Measurements from ENCODE around the gene GSTM1. TPM values are rescaled to one million over a fixed set of nuclear protein-coding genes. Genes with fewer than 3 reads are reported as not detected.
A peak's percentile ranks its signal among the peaks of the same experiment; 100 is the strongest.

Gene GSTM1
- total RNA-seq, 2 experiments from 2014 or later = not detected

DNA sequence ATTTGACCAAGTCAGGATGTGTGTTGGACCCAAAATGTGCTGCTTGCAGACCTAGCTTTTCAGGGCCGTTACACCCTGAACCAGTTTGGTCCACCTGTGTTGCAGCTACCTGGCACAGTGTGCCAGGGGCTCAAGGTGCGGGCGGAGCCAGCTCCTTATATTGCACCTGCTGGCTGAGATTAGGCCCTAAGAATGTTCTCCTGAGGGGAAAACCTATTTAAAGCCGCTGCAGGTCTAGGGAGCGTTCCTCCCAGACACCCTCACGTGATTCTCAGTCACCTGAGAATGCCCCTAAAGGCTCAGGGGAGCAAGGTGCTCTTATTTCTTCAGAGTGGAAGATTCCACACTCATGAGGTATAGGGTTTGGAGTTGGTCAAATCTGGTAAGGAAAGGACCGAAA is 41.3 kb downstream of the GSTM1 start:
- Mint-ChIP-seq H3K27me3 (peaks cover 36% of the 10 kb centered on the region), H3K9me3 (ENCODE audit: low read depth) (no peaks in the 10 kb centered on the region), H3K4me3 (no peak overlapping the region), H3K36me3 (no peaks in the 10 kb centered on the region), H3K4me1 (no peaks in the 10 kb centered on the region), H3K27ac (no peak overlapping the region)
- DNase-seq (no peak), ATAC-seq (no peak)
- CTCF ChIA-PET = no interaction called here

DNA sequence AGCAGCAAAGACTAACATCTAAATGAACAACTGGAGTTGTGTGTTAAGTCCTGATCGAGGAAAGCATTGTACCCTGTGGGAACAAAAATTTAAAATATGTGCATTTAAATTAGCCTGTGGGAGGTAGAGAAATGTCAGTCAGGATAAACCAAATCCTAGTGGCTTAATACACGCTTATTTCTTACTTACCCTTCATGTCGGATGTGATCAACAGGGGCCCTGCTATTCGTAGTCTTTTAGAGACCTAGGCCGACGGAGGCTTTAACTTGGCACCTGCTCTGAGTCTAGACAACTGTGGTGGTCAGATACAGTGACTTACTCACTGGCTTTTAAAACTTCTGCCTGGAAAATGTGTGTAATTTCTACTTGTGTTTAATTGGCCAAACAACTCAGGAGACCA is 43.0 kb downstream of the GSTM1 start:
- CTCF ChIA-PET = no interaction called here
- DNase-seq (no peak), ATAC-seq (no peak)
- H3K4me3 Mint-ChIP-seq = no peak overlapping the region
- no peaks in the 10 kb centered on the region for H3K36me3 Mint-ChIP-seq
- H3K9me3 Mint-ChIP-seq (ENCODE audit: low read depth) = no peaks in the 10 kb centered on the region
- H3K27ac Mint-ChIP-seq = no peak overlapping the region
- H3K27me3 Mint-ChIP-seq = peaks cover 32% of the 10 kb centered on the region
- no peaks in the 10 kb centered on the region for H3K4me1 Mint-ChIP-seq

DNA sequence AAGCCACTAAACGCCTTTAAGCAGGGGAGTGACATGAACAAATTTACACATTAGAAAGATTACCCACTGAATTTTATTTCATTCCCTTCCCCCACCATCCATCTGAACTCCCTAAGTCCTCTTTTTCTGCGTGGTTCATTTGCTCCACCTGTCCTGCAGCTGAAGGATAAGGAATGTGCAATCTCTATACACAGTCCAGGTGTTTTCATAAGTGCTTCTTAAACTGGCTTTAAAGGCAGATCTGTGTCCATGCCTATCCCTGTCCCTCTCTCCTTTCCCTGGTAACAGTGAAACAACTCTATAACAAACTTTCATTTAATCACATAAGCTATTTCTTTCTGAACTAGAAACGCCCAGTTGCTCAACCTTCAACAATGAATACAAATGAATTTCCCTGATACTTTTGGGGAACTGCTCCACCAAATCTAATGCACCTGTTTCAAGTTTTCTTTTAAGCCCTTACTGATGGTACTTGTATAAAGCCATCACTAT is 44.8 kb downstream of the GSTM1 start:
- no peak overlapping the region for H3K27ac Mint-ChIP-seq
- no peaks in the 10 kb centered on the region for H3K9me3 Mint-ChIP-seq (ENCODE audit: low read depth)
- no peaks in the 10 kb centered on the region for H3K36me3 Mint-ChIP-seq
- H3K4me1 Mint-ChIP-seq = no peaks in the 10 kb centered on the region
- peaks cover 27% of the 10 kb centered on the region for H3K27me3 Mint-ChIP-seq
- H3K4me3 Mint-ChIP-seq = no peak overlapping the region
- no peak for DNase-seq
- CTCF ChIA-PET = no interaction called here
- no peak for ATAC-seq

DNA sequence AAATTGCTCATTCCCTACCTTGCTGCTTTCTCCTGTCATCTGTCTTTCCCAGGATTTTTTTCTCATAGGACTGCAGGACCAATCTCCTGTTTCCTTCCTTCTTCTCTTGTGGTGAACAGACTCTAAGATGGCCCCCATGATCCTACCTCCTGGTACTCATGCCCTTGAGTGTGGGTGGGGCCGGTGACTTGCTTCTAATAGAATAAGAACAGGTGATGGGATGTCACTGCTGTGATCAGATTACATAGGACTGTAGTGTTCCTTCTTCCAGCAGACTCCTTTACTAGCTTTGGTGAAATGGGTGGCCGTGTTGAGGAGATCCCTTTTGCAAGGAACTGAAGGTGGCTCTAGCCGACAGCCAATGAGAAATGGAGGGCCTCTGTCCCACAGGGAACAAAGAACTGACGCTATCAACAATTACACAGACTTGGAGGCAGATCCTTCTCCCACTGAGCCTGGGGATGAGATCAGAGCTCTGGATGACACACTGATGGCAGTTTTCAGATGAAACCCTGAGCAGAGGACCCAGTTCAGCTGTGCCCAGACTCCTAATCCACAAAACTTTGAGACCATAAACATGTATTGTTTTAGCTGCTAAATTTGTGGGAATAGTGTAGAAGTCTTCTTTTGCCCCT is 45.7 kb downstream of the GSTM1 start:
- no peak for ATAC-seq
- no peak overlapping the region for H3K4me3 Mint-ChIP-seq
- no peak for DNase-seq
- H3K27ac Mint-ChIP-seq = no peak overlapping the region
- H3K36me3 Mint-ChIP-seq = no peaks in the 10 kb centered on the region
- H3K9me3 Mint-ChIP-seq (ENCODE audit: low read depth) = no peaks in the 10 kb centered on the region
- peaks cover 34% of the 10 kb centered on the region for H3K27me3 Mint-ChIP-seq
- CTCF ChIA-PET = interaction anchor here (0.7 kb wide), 1 partner anchor 93 kb away, joined by 3 read pairs; no protein-coding TSS in a partner anchor
- H3K4me1 Mint-ChIP-seq = no peaks in the 10 kb centered on the region

DNA sequence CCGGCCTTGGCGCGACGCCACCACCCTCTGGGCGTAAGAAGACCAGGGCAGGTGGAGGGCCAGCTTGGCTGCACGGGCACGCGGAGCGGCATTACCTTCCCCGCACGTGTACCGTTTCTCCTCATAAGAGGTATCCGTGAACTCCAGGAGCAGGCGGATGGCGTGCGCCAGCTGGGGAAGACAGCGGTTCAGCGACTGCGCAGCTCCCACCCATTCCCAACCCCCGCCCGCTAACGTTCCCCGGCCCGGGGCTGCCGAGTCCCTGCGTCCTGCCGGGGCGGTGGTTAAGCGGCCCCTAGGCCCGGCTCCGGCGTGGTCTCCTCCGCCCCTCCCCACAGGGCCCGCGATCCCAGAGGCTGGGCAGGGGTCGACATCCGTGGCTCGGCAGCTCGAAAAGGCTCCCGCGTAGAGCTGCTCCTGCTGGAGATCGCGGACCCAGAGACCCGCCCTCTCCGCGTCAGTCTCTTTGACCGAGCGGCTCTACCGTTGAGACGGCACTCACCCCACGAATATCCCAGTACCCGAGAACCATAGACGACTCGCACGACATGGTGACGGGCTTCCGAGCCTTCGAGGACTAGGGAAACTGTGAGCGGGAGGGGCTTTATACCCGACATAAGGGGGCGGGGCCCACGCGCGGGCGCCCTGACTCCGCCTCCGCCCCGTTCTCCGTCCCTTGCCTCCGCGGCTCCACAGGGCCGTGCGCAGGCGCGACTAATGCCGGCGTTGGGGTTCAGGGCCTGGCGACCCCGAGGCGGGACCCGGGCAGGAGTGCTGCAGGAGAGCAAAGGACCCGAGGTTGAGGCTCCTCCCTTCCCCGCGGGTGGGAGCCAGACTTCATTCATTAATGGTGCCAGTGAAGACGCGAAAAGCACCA is 52.4 kb downstream of the GSTM1 start:
- no peaks in the 10 kb centered on the region for H3K36me3 Mint-ChIP-seq
- no peaks in the 10 kb centered on the region for H3K9me3 Mint-ChIP-seq (ENCODE audit: low read depth)
- CTCF ChIA-PET = interaction anchor here (0.7 kb wide), 1 partner anchor 99 kb away, joined by 3 read pairs; no protein-coding TSS in a partner anchor
- peaks cover 46% of the 10 kb centered on the region for H3K27me3 Mint-ChIP-seq
- ATAC-seq = peak; percentile 99
- H3K4me3 Mint-ChIP-seq = peak overlapping the region; percentile 70
- DNase-seq = peak; percentile 81
- H3K4me1 Mint-ChIP-seq = peaks cover 12% of the 10 kb centered on the region
- H3K27ac Mint-ChIP-seq = peak overlapping the region; percentile 45

DNA sequence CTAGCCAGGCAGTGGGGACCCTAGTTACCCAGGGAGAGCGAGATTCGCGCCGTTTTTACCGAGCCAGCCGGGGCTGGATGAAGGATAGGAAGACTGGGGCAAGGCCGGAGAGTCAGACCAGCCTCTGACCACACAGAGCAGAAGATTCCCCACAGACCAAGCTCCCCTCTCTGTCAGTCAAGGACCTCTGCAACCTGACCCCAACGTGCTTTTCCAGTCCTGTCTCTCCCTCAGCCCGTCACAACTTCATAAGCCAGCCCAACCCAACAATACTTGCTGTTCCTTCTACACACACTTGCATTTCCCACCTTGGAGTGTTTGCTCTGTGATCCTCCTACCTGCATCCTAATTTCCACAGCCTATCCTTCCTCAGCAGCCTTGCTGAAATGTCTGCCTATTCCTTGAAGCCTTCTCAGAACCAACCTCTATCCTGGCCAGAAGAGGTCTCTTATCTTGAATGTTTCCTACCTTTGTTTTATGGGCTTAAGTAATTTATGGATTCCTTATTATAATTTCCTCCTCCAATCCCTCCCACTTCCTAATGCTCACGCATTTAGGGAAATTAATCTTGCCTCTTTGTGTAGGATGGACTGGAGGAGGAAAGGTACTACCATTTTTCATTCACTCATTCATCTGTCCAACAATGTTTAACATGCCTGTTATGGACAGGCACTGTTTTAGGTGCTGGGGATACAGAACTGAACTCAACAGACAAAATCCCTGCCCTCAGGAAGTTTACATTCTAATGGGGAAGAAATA is 53.2 kb downstream of the GSTM1 start, which contains the start of gene GSTM3:
Gene GSTM3 (minus strand): TSS at position 424 of the 759 bp plus-strand sequence. CDS start 751 bp downstream, outside the sequence.
- Mint-ChIP-seq H3K36me3 (no peaks in the 10 kb centered on the region), H3K4me1 (peaks cover 12% of the 10 kb centered on the region), H3K27ac (no peak within 1 kb of the TSS), H3K9me3 (ENCODE audit: low read depth) (no peaks in the 10 kb centered on the region), H3K27me3 (peaks cover 52% of the 10 kb centered on the region), H3K4me3 (peak within 1 kb of the TSS; percentile 70)
- no peak for ATAC-seq
- CTCF ChIA-PET = no interaction called here
- DNase-seq = no peak

Other genes with a start within 250 kb of the GSTM1 start
- not detected for gene SYPL2, start 221.3 kb upstream of the GSTM1 start, total RNA-seq
- gene ATXN7L2, start 203.9 kb upstream of the GSTM1 start, total RNA-seq = 10 to 100 TPM; 10.4 to 11.1 TPM
- gene CYB561D1, start 193.7 kb upstream of the GSTM1 start, total RNA-seq = 10 to 100 TPM; 11.0 to 15.0 TPM
- gene AMIGO1, start 178.1 kb upstream of the GSTM1 start, total RNA-seq = under 1 TPM; 0.20 to 0.26 TPM
- gene GPR61, start 147.9 kb upstream of the GSTM1 start, total RNA-seq = under 1 TPM in 1 of 2 experiments, not detected in 1; 0.16 TPM
- gene GNAI3, start 139.2 kb upstream of the GSTM1 start, total RNA-seq = 1 to 10 TPM; 7.5 to 8.3 TPM
- not detected for gene GNAT2, start 68.2 kb upstream of the GSTM1 start, total RNA-seq
- gene AMPD2, start 68.0 kb upstream of the GSTM1 start, total RNA-seq = 100 to 1,000 TPM in 1 of 2 experiments, 10 to 100 TPM in 1; 90.4 to 113 TPM
- gene GSTM4, start 31.7 kb upstream of the GSTM1 start, total RNA-seq = 1 to 10 TPM; 5.7 to 6.7 TPM
- gene GSTM2, start 19.8 kb upstream of the GSTM1 start, total RNA-seq = 10 to 100 TPM in 1 of 2 experiments, 1 to 10 TPM in 1; 8.0 to 17.8 TPM
- gene GSTM5, start 24.4 kb downstream of the GSTM1 start, total RNA-seq = not detected
- gene GSTM3, start 53.2 kb downstream of the GSTM1 start, total RNA-seq = 1 to 10 TPM; 2.1 to 3.2 TPM
- gene EPS8L3, start 76.1 kb downstream of the GSTM1 start, total RNA-seq = not detected
- 100 to 1,000 TPM in 1 of 2 experiments, 10 to 100 TPM in 1; 77.6 to 143 TPM for gene CSF1, start 223.0 kb downstream of the GSTM1 start, total RNA-seq

Data from activated CD8-positive, alpha-beta memory T cell treated with anti-CD3 and anti-CD28 coated beads, Interleukin-2, amount 10 ng/mL, durations not matched to agents 7 days and 5 days (primary cell).